ENCODE data around the gene PCNX4. TPM values are rescaled to one million over a fixed set of nuclear protein-coding genes. Genes with fewer than 3 reads are reported as not detected.

The PCNX4 gene
- total and polyA plus RNA-seq, 2 experiments from 2014 or later = 22.9 to 77.5 TPM

DNA sequence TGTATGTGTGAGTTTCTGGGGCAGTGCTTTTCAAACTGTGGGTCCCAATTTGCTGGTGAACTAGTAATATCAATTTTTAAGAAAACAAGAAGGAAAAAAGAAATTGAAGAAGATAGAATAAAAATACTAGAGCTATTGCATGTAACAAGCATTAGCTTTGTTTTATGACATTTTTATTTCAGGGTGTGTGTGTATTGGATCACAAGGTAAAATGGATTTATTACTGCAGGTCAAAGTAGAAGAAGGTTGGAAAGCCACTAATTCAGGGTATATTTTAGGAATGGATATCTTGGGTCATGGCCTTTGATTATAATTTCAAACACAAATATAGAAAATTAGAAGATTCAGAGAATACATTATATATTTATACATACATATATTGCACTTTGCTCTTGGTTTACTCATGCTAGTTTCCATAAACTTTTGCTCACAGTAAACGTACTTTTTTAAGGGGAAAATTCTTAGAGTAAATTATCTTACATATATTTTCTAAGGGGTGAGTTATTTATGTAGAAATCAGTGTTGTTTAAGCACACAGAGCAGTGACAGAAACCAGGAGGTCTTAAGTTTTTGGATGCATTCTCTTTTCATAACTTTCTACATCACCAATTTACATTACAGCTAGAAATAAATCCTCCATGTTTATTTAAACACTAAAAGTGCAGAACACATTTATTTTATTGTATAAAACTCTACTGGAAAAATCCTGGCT is 122.8 kb downstream of the PCNX4 start:
- H3K27me3 Mint-ChIP-seq (ENCODE audit: insufficient read depth, low read depth, poor library complexity) = peaks cover 3% of the 10 kb centered on the region
- TF ChIP-seq CREB1 (CRISPR knock-in tag; IDR thresholded peaks at IDR 0.05; ENCODE audit: low read depth) (no peak), NANOG (IDR thresholded peaks at IDR 0.05; ENCODE audit: borderline replicate concordance) (no peak), STAT1 (IDR thresholded peaks at IDR 0.05; ENCODE audit: unreplicated experiment) (no peak), EZH2 (IDR thresholded peaks at IDR 0.05; ENCODE audit: low read depth, unreplicated experiment) (no peak), POLR2AphosphoS5 (IDR thresholded peaks at IDR 0.05; ENCODE audit: low read depth) (no peak), EZH2phosphoT487 (IDR thresholded peaks at IDR 0.05; ENCODE audit: unreplicated experiment) (no peak), ZNF114 (CRISPR knock-in tag; IDR thresholded peaks at IDR 0.05) (no peak), ZNF331 (CRISPR knock-in tag; IDR thresholded peaks at IDR 0.05; ENCODE audit: low read depth) (no peak), JUNB (IDR thresholded peaks at IDR 0.05; ENCODE audit: unreplicated experiment) (no peak)
- TF ChIP-seq, protein P1, sequence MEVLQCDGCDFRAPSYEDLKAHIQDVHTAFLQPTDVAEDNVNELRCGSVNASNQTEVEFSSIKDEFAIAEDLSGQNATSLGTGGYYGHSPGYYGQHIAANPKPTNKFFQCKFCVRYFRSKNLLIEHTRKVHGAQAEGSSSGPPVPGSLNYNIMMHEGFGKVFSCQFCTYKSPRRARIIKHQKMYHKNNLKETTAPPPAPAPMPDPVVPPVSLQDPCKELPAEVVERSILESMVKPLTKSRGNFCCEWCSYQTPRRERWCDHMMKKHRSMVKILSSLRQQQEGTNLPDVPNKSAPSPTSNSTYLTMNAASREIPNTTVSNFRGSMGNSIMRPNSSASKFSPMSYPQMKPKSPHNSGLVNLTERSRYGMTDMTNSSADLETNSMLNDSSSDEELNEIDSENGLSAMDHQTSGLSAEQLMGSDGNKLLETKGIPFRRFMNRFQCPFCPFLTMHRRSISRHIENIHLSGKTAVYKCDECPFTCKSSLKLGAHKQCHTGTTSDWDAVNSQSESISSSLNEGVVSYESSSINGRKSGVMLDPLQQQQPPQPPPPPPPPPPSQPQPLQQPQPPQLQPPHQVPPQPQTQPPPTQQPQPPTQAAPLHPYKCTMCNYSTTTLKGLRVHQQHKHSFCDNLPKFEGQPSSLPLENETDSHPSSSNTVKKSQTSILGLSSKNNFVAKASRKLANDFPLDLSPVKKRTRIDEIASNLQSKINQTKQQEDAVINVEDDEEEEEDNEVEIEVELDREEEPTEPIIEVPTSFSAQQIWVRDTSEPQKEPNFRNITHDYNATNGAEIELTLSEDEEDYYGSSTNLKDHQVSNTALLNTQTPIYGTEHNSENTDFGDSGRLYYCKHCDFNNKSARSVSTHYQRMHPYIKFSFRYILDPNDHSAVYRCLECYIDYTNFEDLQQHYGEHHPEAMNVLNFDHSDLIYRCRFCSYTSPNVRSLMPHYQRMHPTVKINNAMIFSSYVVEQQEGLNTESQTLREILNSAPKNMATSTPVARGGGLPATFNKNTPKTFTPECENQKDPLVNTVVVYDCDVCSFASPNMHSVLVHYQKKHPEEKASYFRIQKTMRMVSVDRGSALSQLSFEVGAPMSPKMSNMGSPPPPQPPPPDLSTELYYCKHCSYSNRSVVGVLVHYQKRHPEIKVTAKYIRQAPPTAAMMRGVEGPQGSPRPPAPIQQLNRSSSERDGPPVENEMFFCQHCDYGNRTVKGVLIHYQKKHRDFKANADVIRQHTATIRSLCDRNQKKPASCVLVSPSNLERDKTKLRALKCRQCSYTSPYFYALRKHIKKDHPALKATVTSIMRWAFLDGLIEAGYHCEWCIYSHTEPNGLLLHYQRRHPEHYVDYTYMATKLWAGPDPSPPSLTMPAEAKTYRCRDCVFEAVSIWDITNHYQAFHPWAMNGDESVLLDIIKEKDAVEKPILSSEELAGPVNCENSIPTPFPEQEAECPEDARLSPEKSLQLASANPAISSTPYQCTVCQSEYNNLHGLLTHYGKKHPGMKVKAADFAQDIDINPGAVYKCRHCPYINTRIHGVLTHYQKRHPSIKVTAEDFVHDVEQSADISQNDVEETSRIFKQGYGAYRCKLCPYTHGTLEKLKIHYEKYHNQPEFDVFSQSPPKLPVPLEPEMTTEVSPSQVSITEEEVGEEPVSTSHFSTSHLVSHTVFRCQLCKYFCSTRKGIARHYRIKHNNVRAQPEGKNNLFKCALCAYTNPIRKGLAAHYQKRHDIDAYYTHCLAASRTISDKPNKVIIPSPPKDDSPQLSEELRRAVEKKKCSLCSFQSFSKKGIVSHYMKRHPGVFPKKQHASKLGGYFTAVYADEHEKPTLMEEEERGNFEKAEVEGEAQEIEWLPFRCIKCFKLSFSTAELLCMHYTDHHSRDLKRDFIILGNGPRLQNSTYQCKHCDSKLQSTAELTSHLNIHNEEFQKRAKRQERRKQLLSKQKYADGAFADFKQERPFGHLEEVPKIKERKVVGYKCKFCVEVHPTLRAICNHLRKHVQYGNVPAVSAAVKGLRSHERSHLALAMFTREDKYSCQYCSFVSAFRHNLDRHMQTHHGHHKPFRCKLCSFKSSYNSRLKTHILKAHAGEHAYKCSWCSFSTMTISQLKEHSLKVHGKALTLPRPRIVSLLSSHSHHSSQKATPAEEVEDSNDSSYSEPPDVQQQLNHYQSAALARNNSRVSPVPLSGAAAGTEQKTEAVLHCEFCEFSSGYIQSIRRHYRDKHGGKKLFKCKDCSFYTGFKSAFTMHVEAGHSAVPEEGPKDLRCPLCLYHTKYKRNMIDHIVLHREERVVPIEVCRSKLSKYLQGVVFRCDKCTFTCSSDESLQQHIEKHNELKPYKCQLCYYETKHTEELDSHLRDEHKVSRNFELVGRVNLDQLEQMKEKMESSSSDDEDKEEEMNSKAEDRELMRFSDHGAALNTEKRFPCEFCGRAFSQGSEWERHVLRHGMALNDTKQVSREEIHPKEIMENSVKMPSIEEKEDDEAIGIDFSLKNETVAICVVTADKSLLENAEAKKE (CRISPR knock-in tag; IDR thresholded peaks at IDR 0.05) = no peak
- TF ChIP-seq, protein P2, sequence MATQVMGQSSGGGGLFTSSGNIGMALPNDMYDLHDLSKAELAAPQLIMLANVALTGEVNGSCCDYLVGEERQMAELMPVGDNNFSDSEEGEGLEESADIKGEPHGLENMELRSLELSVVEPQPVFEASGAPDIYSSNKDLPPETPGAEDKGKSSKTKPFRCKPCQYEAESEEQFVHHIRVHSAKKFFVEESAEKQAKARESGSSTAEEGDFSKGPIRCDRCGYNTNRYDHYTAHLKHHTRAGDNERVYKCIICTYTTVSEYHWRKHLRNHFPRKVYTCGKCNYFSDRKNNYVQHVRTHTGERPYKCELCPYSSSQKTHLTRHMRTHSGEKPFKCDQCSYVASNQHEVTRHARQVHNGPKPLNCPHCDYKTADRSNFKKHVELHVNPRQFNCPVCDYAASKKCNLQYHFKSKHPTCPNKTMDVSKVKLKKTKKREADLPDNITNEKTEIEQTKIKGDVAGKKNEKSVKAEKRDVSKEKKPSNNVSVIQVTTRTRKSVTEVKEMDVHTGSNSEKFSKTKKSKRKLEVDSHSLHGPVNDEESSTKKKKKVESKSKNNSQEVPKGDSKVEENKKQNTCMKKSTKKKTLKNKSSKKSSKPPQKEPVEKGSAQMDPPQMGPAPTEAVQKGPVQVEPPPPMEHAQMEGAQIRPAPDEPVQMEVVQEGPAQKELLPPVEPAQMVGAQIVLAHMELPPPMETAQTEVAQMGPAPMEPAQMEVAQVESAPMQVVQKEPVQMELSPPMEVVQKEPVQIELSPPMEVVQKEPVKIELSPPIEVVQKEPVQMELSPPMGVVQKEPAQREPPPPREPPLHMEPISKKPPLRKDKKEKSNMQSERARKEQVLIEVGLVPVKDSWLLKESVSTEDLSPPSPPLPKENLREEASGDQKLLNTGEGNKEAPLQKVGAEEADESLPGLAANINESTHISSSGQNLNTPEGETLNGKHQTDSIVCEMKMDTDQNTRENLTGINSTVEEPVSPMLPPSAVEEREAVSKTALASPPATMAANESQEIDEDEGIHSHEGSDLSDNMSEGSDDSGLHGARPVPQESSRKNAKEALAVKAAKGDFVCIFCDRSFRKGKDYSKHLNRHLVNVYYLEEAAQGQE (IDR thresholded peaks at IDR 0.05; ENCODE audit: unreplicated experiment) = no peak
- TF ChIP-seq, protein P3, sequence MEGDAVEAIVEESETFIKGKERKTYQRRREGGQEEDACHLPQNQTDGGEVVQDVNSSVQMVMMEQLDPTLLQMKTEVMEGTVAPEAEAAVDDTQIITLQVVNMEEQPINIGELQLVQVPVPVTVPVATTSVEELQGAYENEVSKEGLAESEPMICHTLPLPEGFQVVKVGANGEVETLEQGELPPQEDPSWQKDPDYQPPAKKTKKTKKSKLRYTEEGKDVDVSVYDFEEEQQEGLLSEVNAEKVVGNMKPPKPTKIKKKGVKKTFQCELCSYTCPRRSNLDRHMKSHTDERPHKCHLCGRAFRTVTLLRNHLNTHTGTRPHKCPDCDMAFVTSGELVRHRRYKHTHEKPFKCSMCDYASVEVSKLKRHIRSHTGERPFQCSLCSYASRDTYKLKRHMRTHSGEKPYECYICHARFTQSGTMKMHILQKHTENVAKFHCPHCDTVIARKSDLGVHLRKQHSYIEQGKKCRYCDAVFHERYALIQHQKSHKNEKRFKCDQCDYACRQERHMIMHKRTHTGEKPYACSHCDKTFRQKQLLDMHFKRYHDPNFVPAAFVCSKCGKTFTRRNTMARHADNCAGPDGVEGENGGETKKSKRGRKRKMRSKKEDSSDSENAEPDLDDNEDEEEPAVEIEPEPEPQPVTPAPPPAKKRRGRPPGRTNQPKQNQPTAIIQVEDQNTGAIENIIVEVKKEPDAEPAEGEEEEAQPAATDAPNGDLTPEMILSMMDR (conservative IDR thresholded peaks at IDR 0.05; ENCODE audit: low read depth in 2 of 2) = no peak
- TF ChIP-seq, protein P4, sequence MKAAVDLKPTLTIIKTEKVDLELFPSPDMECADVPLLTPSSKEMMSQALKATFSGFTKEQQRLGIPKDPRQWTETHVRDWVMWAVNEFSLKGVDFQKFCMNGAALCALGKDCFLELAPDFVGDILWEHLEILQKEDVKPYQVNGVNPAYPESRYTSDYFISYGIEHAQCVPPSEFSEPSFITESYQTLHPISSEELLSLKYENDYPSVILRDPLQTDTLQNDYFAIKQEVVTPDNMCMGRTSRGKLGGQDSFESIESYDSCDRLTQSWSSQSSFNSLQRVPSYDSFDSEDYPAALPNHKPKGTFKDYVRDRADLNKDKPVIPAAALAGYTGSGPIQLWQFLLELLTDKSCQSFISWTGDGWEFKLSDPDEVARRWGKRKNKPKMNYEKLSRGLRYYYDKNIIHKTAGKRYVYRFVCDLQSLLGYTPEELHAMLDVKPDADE (IDR thresholded peaks at IDR 0.05) = no peak
- Histone ChIP-seq H3K36me3 (ENCODE audit: insufficient read depth) (no peaks in the 10 kb centered on the region), H3K9me2 (ENCODE audit: insufficient read depth) (no peaks in the 10 kb centered on the region; the same call in 1 of the 2 replicates), H3K4me2 (no peak overlapping the region), H3F3A (replicated peaks; ENCODE audit: low read depth) (no peaks in the 10 kb centered on the region), H3K27ac (ENCODE audit: low read depth) (no peak overlapping the region), H2AFZ (peak overlapping the region; percentile 75; the same call in 1 of the 2 replicates), H3K27me3 (ENCODE audit: insufficient read depth) (no peaks in the 10 kb centered on the region), H3K79me2 (replicated peaks; ENCODE audit: insufficient read depth) (no peaks in the 10 kb centered on the region), H4K20me1 (replicated peaks; ENCODE audit: insufficient read depth) (no peaks in the 10 kb centered on the region), H3K4me3 (no peak overlapping the region), H3K4me1 (ENCODE audit: insufficient read depth) (peaks cover 16% of the 10 kb centered on the region; the same call in 1 of the 2 replicates)
- ATAC-seq = no peak
- DNase-seq (ENCODE audit: low spot score) = no peak
- no peak overlapping the region for H3K27ac Mint-ChIP-seq
- H3K9me3 Mint-ChIP-seq = no peaks in the 10 kb centered on the region
- peaks cover 9% of the 10 kb centered on the region for H3K4me1 Mint-ChIP-seq
- H3K4me3 Mint-ChIP-seq = no peak overlapping the region
- H3K36me3 Mint-ChIP-seq (ENCODE audit: low read depth) = no peaks in the 10 kb centered on the region
